Peyer's patch (tissue), 4 donors: ENCODE data around the gene RAX2. TPM values are rescaled to one million over a fixed set of nuclear protein-coding genes. Genes with fewer than 3 reads are reported as not detected.
"Not testable (repeated sequence)": the region's sequence is repeated elsewhere in the genome, so short reads cannot be mapped to it uniquely, and the experiment has no call there.

Source experiments
- DNase-seq, 3 donors: peaks; one replicate each; pipeline ENCODE4 v3.0.0-alpha.2; 2017 to 2019
- H3K27ac ChIP-seq, 4 donors: fragments of 200-600 bp; sonication (generic); one replicate each; pipeline ENCODE4 v1.5.1; 2016 to 2019
- H3K27me3 ChIP-seq, 2 donors: fragments of 200-600 bp; sonication (generic); one replicate each; pipeline ENCODE4 v1.5.1; 2019
- H3K36me3 ChIP-seq, 3 donors: fragments of 200-600 bp; sonication (generic); one replicate each; pipeline ENCODE4 v1.5.1; 2016 to 2019
- H3K4me1 ChIP-seq, 4 donors: fragments of 200-600 bp; sonication (generic); one replicate each; pipeline ENCODE4 v1.5.1; 2016 to 2019
- H3K4me3 ChIP-seq, 4 donors: fragments of 200-600 bp; sonication (generic); 1 replicate in 3 of 4; 2 replicates in 1 of 4; pipeline ENCODE4 v1.5.1; 2016 to 2019; ENCODE audit warnings: mild to moderate bottlenecking in 1 of 4
- H3K9me3 ChIP-seq, 4 donors: fragments of 200-600 bp; sonication (generic); one replicate each; pipeline ENCODE4 v1.5.1; 2016 to 2019; ENCODE audit warnings: mild to moderate bottlenecking in 1 of 4
- POLR2A ChIP-seq, 2 donors: fragments of 450-650 bp; IDR thresholded peaks; one replicate each; pipeline ENCODE4 v1.5.1; 2017; ENCODE audit warnings: antibody characterized with exemption in 2 of 2, mild to moderate bottlenecking in 2 of 2, moderate library complexity in 2 of 2
- total RNA-seq, 4 donors: library from RNA; depleted of rRNA; stranded (reverse); fragments of >200 nt; gene quantifications; one replicate each; pipeline ENCODE4 v1.1.0, GENCODE V29; 2016
- TF ChIP-seq, protein P1 (sequence below), 6 experiments: fragments of 450-650 bp in 4 of 6; fragments of 200-600 bp in 2 of 6; sonication (generic) in 1 of 6; IDR thresholded peaks; one replicate each; pipeline ENCODE4 v1.5.1; 2017 to 2019; ENCODE audit warnings: antibody characterized with exemption in 6 of 6, mild to moderate bottlenecking in 3 of 6, moderate library complexity in 1 of 6

The RAX2 gene
- total RNA-seq, 4 donors from 2014 or later, result not detected

DNA sequence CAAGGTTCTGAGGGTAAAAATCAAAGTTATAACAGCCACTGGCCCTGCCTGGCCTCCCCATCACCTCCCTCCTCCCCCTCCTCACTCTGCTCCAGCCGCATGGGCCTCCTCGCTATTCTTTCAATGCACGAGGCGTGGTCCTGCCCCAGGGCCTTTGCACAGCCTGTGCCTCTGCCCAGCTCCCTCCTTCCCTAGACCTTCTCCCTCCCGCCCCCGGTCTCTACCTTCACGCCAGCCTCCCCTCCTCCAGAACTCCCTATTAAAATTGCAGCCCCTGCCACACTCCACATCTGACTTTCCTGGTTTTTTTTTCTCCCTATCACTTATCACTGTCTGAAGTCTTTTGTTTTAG, 3.3 kb downstream of the RAX2 start:
- TF ChIP-seq, protein P1, sequence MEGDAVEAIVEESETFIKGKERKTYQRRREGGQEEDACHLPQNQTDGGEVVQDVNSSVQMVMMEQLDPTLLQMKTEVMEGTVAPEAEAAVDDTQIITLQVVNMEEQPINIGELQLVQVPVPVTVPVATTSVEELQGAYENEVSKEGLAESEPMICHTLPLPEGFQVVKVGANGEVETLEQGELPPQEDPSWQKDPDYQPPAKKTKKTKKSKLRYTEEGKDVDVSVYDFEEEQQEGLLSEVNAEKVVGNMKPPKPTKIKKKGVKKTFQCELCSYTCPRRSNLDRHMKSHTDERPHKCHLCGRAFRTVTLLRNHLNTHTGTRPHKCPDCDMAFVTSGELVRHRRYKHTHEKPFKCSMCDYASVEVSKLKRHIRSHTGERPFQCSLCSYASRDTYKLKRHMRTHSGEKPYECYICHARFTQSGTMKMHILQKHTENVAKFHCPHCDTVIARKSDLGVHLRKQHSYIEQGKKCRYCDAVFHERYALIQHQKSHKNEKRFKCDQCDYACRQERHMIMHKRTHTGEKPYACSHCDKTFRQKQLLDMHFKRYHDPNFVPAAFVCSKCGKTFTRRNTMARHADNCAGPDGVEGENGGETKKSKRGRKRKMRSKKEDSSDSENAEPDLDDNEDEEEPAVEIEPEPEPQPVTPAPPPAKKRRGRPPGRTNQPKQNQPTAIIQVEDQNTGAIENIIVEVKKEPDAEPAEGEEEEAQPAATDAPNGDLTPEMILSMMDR (IDR thresholded peaks at IDR 0.05), result no peak
- no peak for DNase-seq
- Histone ChIP-seq H3K4me1 (peaks cover 0 to 3% (median under 1%) of the 10 kb centered on the region in 4 donors), H3K9me3 (no peaks in the 10 kb centered on the region), H3K27me3 (no peaks in the 10 kb centered on the region), H3K36me3 (peaks cover 0 to 44% (median 0%) of the 10 kb centered on the region in 3 donors), H3K27ac (no peak overlapping the region), H3K4me3 (no peak overlapping the region)

DNA sequence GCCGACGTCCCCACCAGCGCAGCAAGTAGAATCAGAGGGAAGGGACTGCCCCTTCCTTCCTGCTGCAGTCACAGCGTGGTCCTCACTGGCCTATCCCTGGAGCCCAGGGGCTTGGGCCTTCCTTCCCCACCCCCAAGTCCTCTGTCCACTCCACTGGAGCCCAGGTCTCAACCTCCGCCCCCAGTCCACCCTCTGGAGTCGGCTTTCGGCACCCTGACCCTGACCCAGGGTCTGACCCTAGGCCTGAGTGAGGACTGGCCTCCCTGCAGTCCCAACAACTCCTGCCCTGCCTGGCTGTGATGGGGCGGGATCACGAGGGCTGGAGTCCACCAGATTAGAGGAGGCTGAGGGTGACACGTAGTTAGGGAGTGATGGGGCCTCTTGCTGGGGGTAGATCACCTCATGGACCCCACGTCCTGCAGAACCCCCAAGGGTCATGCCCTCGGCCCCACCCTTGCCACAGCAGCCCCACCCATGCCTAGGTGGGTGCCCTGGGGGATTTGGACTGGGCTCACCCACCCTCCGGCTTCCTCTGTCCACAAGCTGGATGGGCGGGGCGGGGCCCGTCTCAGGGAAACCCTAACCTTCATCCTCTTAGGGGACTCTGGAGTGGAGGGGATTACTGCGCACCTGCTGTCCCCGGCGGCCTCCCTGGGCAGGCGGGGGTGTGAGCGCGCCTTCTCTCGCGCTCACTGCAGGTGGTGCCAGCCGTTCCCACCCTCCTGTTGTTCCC, 3.8 kb downstream of the RAX2 start:
- Histone ChIP-seq H3K27me3 (no peaks in the 10 kb centered on the region), H3K9me3 (no peaks in the 10 kb centered on the region), H3K4me3 (no peak overlapping the region), H3K36me3 (peaks cover 0 to 44% (median 0%) of the 10 kb centered on the region in 3 donors), H3K4me1 (peaks cover 0 to 8% (median 6%) of the 10 kb centered on the region in 4 donors), H3K27ac (no peak overlapping the region)
- TF ChIP-seq POLR2A (IDR thresholded peaks at IDR 0.05), result no peak
- TF ChIP-seq, protein P1 (IDR thresholded peaks at IDR 0.05), result no peak
- no peak for DNase-seq

GRCh38 chr19:3767050-3767449, 5.0 kb downstream of the RAX2 start:
- no peak overlapping the region for H3K27ac ChIP-seq
- H3K36me3 ChIP-seq, result peaks cover 0 to 44% (median 0%) of the 10 kb centered on the region in 3 donors
- H3K27me3 ChIP-seq, result no peaks in the 10 kb centered on the region
- H3K4me1 ChIP-seq, result peaks cover 0 to 10% (median 7%) of the 10 kb centered on the region in 4 donors
- no peak overlapping the region for H3K4me3 ChIP-seq
- TF ChIP-seq, protein P1 (IDR thresholded peaks at IDR 0.05), result no peak
- TF ChIP-seq POLR2A (IDR thresholded peaks at IDR 0.05), result no peak
- H3K9me3 ChIP-seq, result no peaks in the 10 kb centered on the region
- DNase-seq, result no peak

DNA sequence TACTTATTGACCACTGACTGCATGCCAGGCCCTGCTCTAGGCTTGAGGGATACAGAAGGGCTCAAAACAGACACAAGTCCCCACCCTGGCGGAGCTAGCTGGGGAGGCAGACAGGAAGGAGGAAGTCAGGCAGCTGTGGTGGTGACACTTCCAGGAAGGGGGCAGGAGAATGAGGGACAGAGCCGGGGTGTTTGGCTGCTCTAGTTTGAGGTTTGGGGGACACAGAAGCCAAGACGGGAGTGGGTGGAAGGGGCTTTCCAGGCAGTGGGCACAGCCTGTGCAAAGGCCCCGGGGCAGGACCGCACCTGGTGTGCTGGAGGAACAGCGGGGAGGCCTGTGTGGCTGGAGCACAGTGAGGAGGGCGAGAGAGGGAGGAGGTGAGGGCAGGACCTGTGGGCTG, 5.5 kb downstream of the RAX2 start:
- H3K9me3 ChIP-seq, result no peaks in the 10 kb centered on the region
- H3K27ac ChIP-seq, result no peak overlapping the region
- H3K4me3 ChIP-seq, result no peak overlapping the region
- H3K4me1 ChIP-seq, result peaks cover 0 to 14% (median 10%) of the 10 kb centered on the region in 4 donors
- no peak for TF ChIP-seq POLR2A (IDR thresholded peaks at IDR 0.05)
- peaks cover 0 to 44% (median 0%) of the 10 kb centered on the region in 3 donors for H3K36me3 ChIP-seq
- no peak for DNase-seq
- H3K27me3 ChIP-seq, result no peaks in the 10 kb centered on the region

- not testable (repeated sequence) for H3K4me3 ChIP-seq, H3K27ac ChIP-seq, H3K9me3 ChIP-seq, DNase-seq, H3K27me3 ChIP-seq
- Histone ChIP-seq H3K36me3 (peaks cover 0 to 44% (median 0%) of the 10 kb centered on the region in 3 donors), H3K4me1 (peaks cover 0 to 16% (median 13%) of the 10 kb centered on the region in 4 donors)
Observed at GRCh38 chr19:3765757-3766156, 6.3 kb downstream of the RAX2 start.

GRCh38 chr19:3765121-3765520, 6.9 kb downstream of the RAX2 start:
- Histone ChIP-seq H3K9me3 (no peaks in the 10 kb centered on the region), H3K4me3 (no peak overlapping the region), H3K27ac (no peak overlapping the region), H3K36me3 (peaks cover 0 to 44% (median 0%) of the 10 kb centered on the region in 3 donors), H3K27me3 (no peaks in the 10 kb centered on the region), H3K4me1 (peaks cover 0 to 22% (median 18%) of the 10 kb centered on the region in 4 donors)
- TF ChIP-seq POLR2A (IDR thresholded peaks at IDR 0.05), result no peak
- TF ChIP-seq, protein P1 (IDR thresholded peaks at IDR 0.05), result no peak
- no peak for DNase-seq
